Ovary (tissue), 9 donors: ENCODE results near the gene CLK4. TPM values are rescaled to one million over a fixed set of nuclear protein-coding genes. Genes with fewer than 3 reads are reported as not detected.
A peak's percentile ranks its signal among the peaks of the same experiment; 100 is the strongest.

Experiments used
- DNase-seq, 5 donors: peaks; one replicate each; pipeline ENCODE4 v3.0.0-alpha.2; 2019 to 2020
- H3K27ac ChIP-seq, 2 donors: fragments of 200-600 bp; one replicate each; pipeline versions ENCODE4 v1.5.1 to v1.8.0; 2019 to 2022
- H3K27me3 ChIP-seq: fragments of 200-600 bp; one replicate; pipeline ENCODE4 v1.8.0; 2022
- H3K36me3 ChIP-seq: fragments of 200-600 bp; sonication (generic); one replicate; pipeline ENCODE4 v1.5.1; 2019
- H3K4me1 ChIP-seq: one replicate; pipeline ENCODE4 v1.8.1; 2013; ENCODE audit warnings: mild to moderate bottlenecking, moderate library complexity; ENCODE audit not compliant: insufficient read depth
- H3K4me3 ChIP-seq: fragments of 200-600 bp; sonication (generic); one replicate; pipeline ENCODE4 v1.5.1; 2017
- H3K9me3 ChIP-seq, 2 donors: fragments of 200-600 bp in 1 of 2; sonication (generic) in 1 of 2; one replicate each; pipeline versions ENCODE4 v1.5.1 to v1.8.1; 2013 to 2019; ENCODE audit warnings: mild to moderate bottlenecking in 1 of 2, moderate library complexity in 1 of 2
- CTCF ChIP-seq, 3 donors: fragments of 450-650 bp in 2 of 3; fragments of 200-600 bp in 1 of 3; IDR thresholded peaks; one replicate each; pipeline versions ENCODE4 v1.5.1 to v1.8.0; 2016 to 2022; ENCODE audit warnings: antibody characterized with exemption in 3 of 3, mild to moderate bottlenecking in 1 of 3
- EP300 ChIP-seq: sonication (generic); formaldehyde crosslinking; IDR thresholded peaks from one replicate; pipeline ENCODE4 v1.6.1; 2017; ENCODE audit warnings: antibody characterized with exemption
- POLR2A ChIP-seq: fragments of 450-650 bp; IDR thresholded peaks from one replicate; pipeline ENCODE4 v1.6.1; 2017; ENCODE audit warnings: antibody characterized with exemption, mild to moderate bottlenecking, moderate library complexity
- WGBS, 3 donors: extraction: QIAGEN DNeasy Blood & Tissue Kit in 1 of 3; methylation state at CpG; one replicate each; pipeline versions ENCODE4 v1.1.5 to v1.1.7; 2013 to 2017; 5-methylcytosine and 5-hydroxymethylcytosine counted together
- intact Hi-C, 4 donors: fragments of 100-400 bp; cut with DNase I; formaldehyde crosslinking; loops; one replicate each; pipeline versions ENCODE4 v1.11.0 to v1.15.1; 2022 to 2023
- polyA plus RNA-seq, 2 donors: library from polyadenylated mRNA; stranded (reverse); fragments of 200-250 nt in 1 of 2; fragments of 350-450 nt in 1 of 2; fragmentation: Illumina TruSeq in 1 of 2; extraction: RNeasy Lipid Tissue Mini Kit (QIAGEN cat#74804) in 1 of 2; gene quantifications; one replicate each; pipeline ENCODE4 v1.2.3, GENCODE V29; 2013 to 2014
- total RNA-seq, 7 donors: library from RNA; depleted of rRNA in 2 of 7; stranded (reverse); fragments of >200 nt in 2 of 7; fragmentation: NEBNext Ultra II Directional in 3 of 7; extraction: Animal tissue kit (Norgen Biotek cat#: 25700) in 3 of 7; gene quantifications; one replicate each; pipeline versions ENCODE4 v1.1.0 to v1.2.4, GENCODE V29; 2016 to 2023
- donor health status: DM: no; HTN: no; CAD: no; lungs with moderate emphysema.
- donor health status: DM: no; HTN: no; CAD: no.
- donor health status: Bipolar disorder and iron deficiency.
- donor health status: DM: yes; HTN: yes; CAD: no.
- donor health status: DM: no; HTN: no; CAD: no.
- donor health status: DM: yes; HTN: yes; CAD: no.

Gene CLK4
- total and polyA plus RNA-seq, 9 donors, result 21.2 to 40.1 (median 25.5) TPM

DNA sequence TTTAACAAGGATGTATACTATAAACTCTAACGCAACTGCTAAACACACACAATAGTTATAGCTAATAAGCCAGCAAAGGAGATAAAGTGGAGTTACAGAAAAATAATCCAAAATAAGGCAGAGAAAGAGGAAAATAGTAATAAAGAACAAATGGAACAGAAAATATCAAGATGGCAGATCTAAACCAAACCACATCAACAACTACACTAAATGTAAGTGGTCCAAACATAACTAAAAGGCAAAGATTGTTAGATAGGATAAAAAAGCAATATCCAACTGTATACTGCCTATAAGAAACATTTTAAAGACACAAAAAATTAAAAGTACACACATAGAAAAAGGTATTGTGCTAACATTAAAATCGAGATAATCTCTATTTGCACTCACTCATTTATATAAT is 31.1 kb downstream of the CLK4 start:
- WGBS, 3 donors, result 48 to 98% (median 95%) methylated on average over 2 of the region's 2 CpGs
- intact Hi-C loops, result no loop called here
- TF ChIP-seq EP300 (no peak), POLR2A (no peak), CTCF (IDR thresholded peaks at IDR 0.05) (no peak)

GRCh38 chr5:178595150-178595549 is 31.7 kb downstream of the CLK4 start:
- H3K27me3 ChIP-seq, result no peaks in the 10 kb centered on the region
- H3K9me3 ChIP-seq, result no peaks in the 10 kb centered on the region
- H3K4me1 ChIP-seq, result no peaks in the 10 kb centered on the region
- TF ChIP-seq POLR2A (no peak), CTCF (IDR thresholded peaks at IDR 0.05) (no peak), EP300 (no peak)
- H3K27ac ChIP-seq, result no peak overlapping the region
- H3K36me3 ChIP-seq, result no peaks in the 10 kb centered on the region
- DNase-seq, result no peak
- H3K4me3 ChIP-seq, result no peak overlapping the region
- intact Hi-C loops, result no loop called here

More for the DNA sequence above, 31.1 kb downstream of the CLK4 start:
- no peaks in the 10 kb centered on the region for H3K27me3 ChIP-seq
- H3K9me3 ChIP-seq, result no peaks in the 10 kb centered on the region
- no peaks in the 10 kb centered on the region for H3K36me3 ChIP-seq
- no peak for DNase-seq
- no peak overlapping the region for H3K4me3 ChIP-seq
- H3K27ac ChIP-seq, result no peak overlapping the region
- no peaks in the 10 kb centered on the region for H3K4me1 ChIP-seq

GRCh38 chr5:178590924-178591423 is 35.9 kb downstream of the CLK4 start:
- DNase-seq, result no peak
- Histone ChIP-seq H3K27ac (no peak overlapping the region), H3K9me3 (no peaks in the 10 kb centered on the region), H3K4me1 (peaks cover 4% of the 10 kb centered on the region), H3K4me3 (no peak overlapping the region), H3K36me3 (no peaks in the 10 kb centered on the region), H3K27me3 (no peaks in the 10 kb centered on the region)
- TF ChIP-seq CTCF (IDR thresholded peaks at IDR 0.05) (no peak), POLR2A (no peak), EP300 (no peak)
- 26 to 32% (median 28%) methylated on average over 9 of the region's 9 CpGs for WGBS, 3 donors
- intact Hi-C loops, result no loop called here

GRCh38 chr5:178590141-178590923 is 36.5 kb downstream of the CLK4 start, which contains the start of gene COL23A1:
Gene COL23A1 (minus strand): TSS chr5:178590393.
- Histone ChIP-seq H3K9me3 (no peaks in the 10 kb centered on the region), H3K4me1 (peaks cover 4% of the 10 kb centered on the region), H3K36me3 (no peaks in the 10 kb centered on the region), H3K27ac (no peak within 1 kb of the TSS), H3K27me3 (no peaks in the 10 kb centered on the region), H3K4me3 (peak within 1 kb of the TSS; percentile 31)
- intact Hi-C loops, result no loop called here
- no peak for TF ChIP-seq EP300
- peak in 2 of 3 donors; percentile 7 to 10 for TF ChIP-seq CTCF (IDR thresholded peaks at IDR 0.05)
- DNase-seq, result peak in 2 of 5 donors; percentile 45 to 52
- 0 to 1% (median 0%) methylated on average over 76 to 78 of the region's 78 CpGs for WGBS, 3 donors
